SIG-M5 treated with dmso at 0.1 percent for 504 hours (cell line): ENCODE data around the gene SNX9.
"Not testable (repeated sequence)": the region's sequence is repeated elsewhere in the genome, so short reads cannot be mapped to it uniquely, and the experiment has no call there.

Experiments
- DNase-seq: peaks from one replicate; lab custom pipeline; 2025; ENCODE audit not compliant: unreplicated experiment; lab: John Stamatoyannopoulos, UW

SNX9 gene

GRCh38 chr6:157830354-157831017 is 7.4 kb downstream of the SNX9 start:
- no peak for DNase-seq

- no peak for DNase-seq
Observed at GRCh38 chr6:157831018-157831369, 7.9 kb downstream of the SNX9 start.

- no peak for DNase-seq
Observed at GRCh38 chr6:157831424-157832249, 8.6 kb downstream of the SNX9 start.

- DNase-seq = no peak
Observed at GRCh38 chr6:157832250-157832967, 9.4 kb downstream of the SNX9 start.

- no peak for DNase-seq
Observed at GRCh38 chr6:157834549-157834948, 11.5 kb downstream of the SNX9 start.

- DNase-seq = no peak
Observed at GRCh38 chr6:157838718-157839430, 15.8 kb downstream of the SNX9 start.

GRCh38 chr6:157839606-157840005 is 16.6 kb downstream of the SNX9 start:
- DNase-seq = no peak

- no peak for DNase-seq
Observed at GRCh38 chr6:157840261-157840660, 17.2 kb downstream of the SNX9 start.

GRCh38 chr6:157840776-157841175 is 17.7 kb downstream of the SNX9 start:
- DNase-seq = no peak

GRCh38 chr6:157841211-157841840 is 18.3 kb downstream of the SNX9 start:
- no peak for DNase-seq

GRCh38 chr6:157842212-157842611 is 19.2 kb downstream of the SNX9 start:
- DNase-seq = no peak

- not testable (repeated sequence) for DNase-seq
Observed at GRCh38 chr6:157844196-157844595, 21.1 kb downstream of the SNX9 start.

- DNase-seq = no peak
Observed at GRCh38 chr6:157845493-157846259, 22.6 kb downstream of the SNX9 start.

- no peak for DNase-seq
Observed at GRCh38 chr6:157847846-157848245, 24.8 kb downstream of the SNX9 start.

- no peak for DNase-seq
Observed at GRCh38 chr6:157848693-157849092, 25.6 kb downstream of the SNX9 start.

- DNase-seq = no peak
Observed at GRCh38 chr6:157849288-157850017, 26.4 kb downstream of the SNX9 start.

- DNase-seq = no peak
Observed at GRCh38 chr6:157850030-157850429, 27.0 kb downstream of the SNX9 start.

- no peak for DNase-seq
Observed at GRCh38 chr6:157853018-157853805, 30.2 kb downstream of the SNX9 start.
